NAMALWA (cell line): ENCODE measurements around the gene RSBN1L.
"Not testable (repeated sequence)": the region's sequence is repeated elsewhere in the genome, so short reads cannot be mapped to it uniquely, and the experiment has no call there.

Experiments
- DNase-seq: peaks from one replicate; pipeline ENCODE4 v3.0.0-alpha.2; 2015; ENCODE audit warnings: low spot score

The RSBN1L gene

GRCh38 chr7:77770316-77770715 lies 74.1 kb downstream of the RSBN1L start:
- no peak for DNase-seq

- no peak for DNase-seq
Observed at GRCh38 chr7:77771901-77772300, 75.6 kb downstream of the RSBN1L start.

GRCh38 chr7:77778535-77778934 lies 82.3 kb downstream of the RSBN1L start:
- DNase-seq = no peak

- DNase-seq = no peak
Observed at GRCh38 chr7:77782383-77782782, 86.1 kb downstream of the RSBN1L start.

- no peak for DNase-seq
Observed at GRCh38 chr7:77783111-77783510, 86.9 kb downstream of the RSBN1L start.

- DNase-seq = no peak
Observed at GRCh38 chr7:77783545-77783944, 87.3 kb downstream of the RSBN1L start.

GRCh38 chr7:77784426-77784825 lies 88.2 kb downstream of the RSBN1L start:
- not testable (repeated sequence) for DNase-seq

GRCh38 chr7:77786018-77786417 lies 89.8 kb downstream of the RSBN1L start:
- DNase-seq = no peak

GRCh38 chr7:77786741-77787140 lies 90.5 kb downstream of the RSBN1L start:
- no peak for DNase-seq

- DNase-seq = no peak
Observed at GRCh38 chr7:77788327-77788902, 92.2 kb downstream of the RSBN1L start.

GRCh38 chr7:77791336-77791735 lies 95.1 kb downstream of the RSBN1L start:
- DNase-seq = no peak

- DNase-seq = no peak
Observed at GRCh38 chr7:77791956-77792355, 95.7 kb downstream of the RSBN1L start.

- DNase-seq = no peak
Observed at GRCh38 chr7:77794000-77794399, 97.7 kb downstream of the RSBN1L start.

GRCh38 chr7:77796109-77796508 lies 99.8 kb downstream of the RSBN1L start:
- no peak for DNase-seq

- DNase-seq = no peak
Observed at GRCh38 chr7:77796960-77797359, 100.7 kb downstream of the RSBN1L start.

GRCh38 chr7:77797734-77798393 lies 101.6 kb downstream of the RSBN1L start:
- DNase-seq = no peak

- peak; percentile 100 for DNase-seq
Observed at GRCh38 chr7:77798394-77799077, 102.3 kb downstream of the RSBN1L start, which contains the start of the genes PHTF2 and TMEM60. TSS of gene PHTF2 (plus strand) at chr7:77798773. TSS of gene TMEM60 (minus strand) at chr7:77798434. CDS start at chr7:77794373, 4,061 bp downstream.

GRCh38 chr7:77799078-77799964 lies 103.1 kb downstream of the RSBN1L start:
- DNase-seq = peak; percentile 74

GRCh38 chr7:77800158-77800557 lies 103.9 kb downstream of the RSBN1L start:
- DNase-seq = no peak

GRCh38 chr7:77800730-77801129 lies 104.5 kb downstream of the RSBN1L start:
- DNase-seq = no peak

- DNase-seq = no peak
Observed at GRCh38 chr7:77802557-77803405, 106.5 kb downstream of the RSBN1L start.
